ENCODE measurements around the gene OAS3.
"Not testable (repeated sequence)": the region's sequence is repeated elsewhere in the genome, so short reads cannot be mapped to it uniquely, and the experiment has no call there.

The OAS3 gene

DNA sequence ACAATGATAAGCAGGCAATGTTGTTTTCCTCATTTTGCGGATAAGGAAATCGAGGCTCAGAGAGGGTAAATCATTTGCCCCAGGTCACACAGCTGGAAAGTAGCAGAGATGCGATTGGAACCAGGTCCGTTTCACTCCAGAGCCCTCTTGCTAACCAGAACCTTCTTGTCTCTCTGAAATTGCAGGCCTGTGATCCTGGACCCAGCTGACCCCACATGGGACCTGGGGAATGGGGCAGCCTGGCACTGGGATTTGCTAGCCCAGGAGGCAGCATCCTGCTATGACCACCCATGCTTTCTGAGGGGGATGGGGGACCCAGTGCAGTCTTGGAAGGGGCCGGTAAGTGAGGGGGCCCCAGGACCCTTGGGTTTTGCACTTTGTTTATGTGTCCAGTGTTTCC is 9.5 kb downstream of the OAS3 start:
- Histone ChIP-seq H3K27me3 (ENCODE audit: control insufficient read depth, insufficient read depth, low read length, poor library complexity, severe bottlenecking) (no peaks in the 10 kb centered on the region), H3K9me3 (ENCODE audit: control insufficient read depth, low read length) (no peaks in the 10 kb centered on the region), H3K36me3 (ENCODE audit: control insufficient read depth, insufficient read depth, low read length) (no peaks in the 10 kb centered on the region), H3K27ac (ENCODE audit: insufficient read depth, low read depth, low read length, poor library complexity, severe bottlenecking) (no peak overlapping the region), H3K4me3 (ENCODE audit: insufficient read depth, low read depth, low read length) (no peak overlapping the region), H3K4me1 (ENCODE audit: control insufficient read depth, insufficient read depth, low read length) (no peaks in the 10 kb centered on the region)
- 91 to 96% methylated on average over 5 of the region's 5 CpGs for WGBS, 2 experiments

DNA sequence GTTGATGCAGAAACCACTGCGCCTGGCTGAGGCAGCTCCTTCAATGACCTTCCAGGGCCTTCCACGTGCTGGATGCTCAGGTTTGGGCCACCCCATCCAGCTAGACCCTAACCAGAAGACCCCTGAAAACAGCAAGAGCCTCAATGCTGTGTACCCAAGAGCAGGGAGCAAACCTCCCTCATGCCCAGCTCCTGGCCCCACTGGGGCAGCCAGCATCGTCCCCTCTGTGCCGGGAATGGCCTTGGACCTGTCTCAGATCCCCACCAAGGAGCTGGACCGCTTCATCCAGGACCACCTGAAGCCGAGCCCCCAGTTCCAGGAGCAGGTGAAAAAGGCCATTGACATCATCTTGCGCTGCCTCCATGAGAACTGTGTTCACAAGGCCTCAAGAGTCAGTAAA is 10.5 kb downstream of the OAS3 start:
- 92% methylated on average over 7 of the region's 7 CpGs for WGBS, 2 experiments
- H3K36me3 ChIP-seq (ENCODE audit: control insufficient read depth, insufficient read depth, low read length), result no peaks in the 10 kb centered on the region

GRCh38 chr12:112950701-112951100 is 12.4 kb downstream of the OAS3 start:
- Histone ChIP-seq H3K9me3 (ENCODE audit: control insufficient read depth, low read length) (no peaks in the 10 kb centered on the region), H3K4me1 (ENCODE audit: control insufficient read depth, insufficient read depth, low read length) (no peaks in the 10 kb centered on the region), H3K27me3 (ENCODE audit: control insufficient read depth, insufficient read depth, low read length, poor library complexity, severe bottlenecking) (no peaks in the 10 kb centered on the region), H3K27ac (ENCODE audit: insufficient read depth, low read depth, low read length, poor library complexity, severe bottlenecking) (no peak overlapping the region), H3K4me3 (ENCODE audit: insufficient read depth, low read depth, low read length) (no peak overlapping the region), H3K36me3 (ENCODE audit: control insufficient read depth, insufficient read depth, low read length) (no peaks in the 10 kb centered on the region)
- WGBS, 2 experiments, result 89 to 93% methylated on average over 11 of the region's 11 CpGs

More for the DNA sequence above, 10.5 kb downstream of the OAS3 start:
- no peaks in the 10 kb centered on the region for H3K9me3 ChIP-seq (ENCODE audit: control insufficient read depth, low read length)
- no peak overlapping the region for H3K27ac ChIP-seq (ENCODE audit: insufficient read depth, low read depth, low read length, poor library complexity, severe bottlenecking)
- no peak overlapping the region for H3K4me3 ChIP-seq (ENCODE audit: insufficient read depth, low read depth, low read length)
- no peaks in the 10 kb centered on the region for H3K27me3 ChIP-seq (ENCODE audit: control insufficient read depth, insufficient read depth, low read length, poor library complexity, severe bottlenecking)
- no peaks in the 10 kb centered on the region for H3K4me1 ChIP-seq (ENCODE audit: control insufficient read depth, insufficient read depth, low read length)

- H3K27ac ChIP-seq (ENCODE audit: insufficient read depth, low read depth, low read length, poor library complexity, severe bottlenecking), result not testable (repeated sequence)
Observed at GRCh38 chr12:112957125-112957524, 18.9 kb downstream of the OAS3 start.

DNA sequence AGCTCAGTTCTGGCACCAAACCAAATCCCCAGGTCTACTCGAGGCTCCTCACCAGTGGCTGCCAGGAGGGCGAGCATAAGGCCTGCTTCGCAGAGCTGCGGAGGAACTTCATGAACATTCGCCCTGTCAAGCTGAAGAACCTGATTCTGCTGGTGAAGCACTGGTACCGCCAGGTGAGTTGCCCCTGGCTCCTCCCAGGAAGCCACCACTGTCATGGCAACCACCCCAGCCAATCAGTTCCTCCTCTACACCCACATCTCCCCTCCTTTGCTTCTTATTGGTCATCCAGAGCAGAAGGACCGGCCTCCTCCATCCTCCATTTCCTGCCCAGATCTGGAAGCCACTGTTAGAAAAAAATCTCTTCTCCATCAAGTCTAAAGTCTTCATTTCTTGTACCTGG is 22.8 kb downstream of the OAS3 start:
- Histone ChIP-seq H3K9me3 (ENCODE audit: control insufficient read depth, low read length) (no peaks in the 10 kb centered on the region), H3K4me1 (ENCODE audit: control insufficient read depth, insufficient read depth, low read length) (no peaks in the 10 kb centered on the region), H3K4me3 (ENCODE audit: insufficient read depth, low read depth, low read length) (no peak overlapping the region), H3K36me3 (ENCODE audit: control insufficient read depth, insufficient read depth, low read length) (no peaks in the 10 kb centered on the region), H3K27ac (ENCODE audit: insufficient read depth, low read depth, low read length, poor library complexity, severe bottlenecking) (no peak overlapping the region), H3K27me3 (ENCODE audit: control insufficient read depth, insufficient read depth, low read length, poor library complexity, severe bottlenecking) (no peaks in the 10 kb centered on the region)
- 77 to 83% methylated on average over 7 of the region's 7 CpGs for WGBS, 2 experiments

More at GRCh38 chr12:112957125-112957524, 18.9 kb downstream of the OAS3 start:
- not testable (repeated sequence) for H3K9me3 ChIP-seq (ENCODE audit: control insufficient read depth, low read length); H3K36me3 ChIP-seq (ENCODE audit: control insufficient read depth, insufficient read depth, low read length); H3K27me3 ChIP-seq (ENCODE audit: control insufficient read depth, insufficient read depth, low read length, poor library complexity, severe bottlenecking); H3K4me3 ChIP-seq (ENCODE audit: insufficient read depth, low read depth, low read length); H3K4me1 ChIP-seq (ENCODE audit: control insufficient read depth, insufficient read depth, low read length)
- WGBS, 2 experiments, result 92% methylated on average over 4 of the region's 4 CpGs

- Histone ChIP-seq H3K9me3 (ENCODE audit: control insufficient read depth, low read length) (no peaks in the 10 kb centered on the region), H3K4me3 (ENCODE audit: insufficient read depth, low read depth, low read length) (no peak overlapping the region), H3K27me3 (ENCODE audit: control insufficient read depth, insufficient read depth, low read length, poor library complexity, severe bottlenecking) (no peaks in the 10 kb centered on the region), H3K4me1 (ENCODE audit: control insufficient read depth, insufficient read depth, low read length) (no peaks in the 10 kb centered on the region), H3K36me3 (ENCODE audit: control insufficient read depth, insufficient read depth, low read length) (no peaks in the 10 kb centered on the region), H3K27ac (ENCODE audit: insufficient read depth, low read depth, low read length, poor library complexity, severe bottlenecking) (no peak overlapping the region)
- 89 to 93% methylated on average over 4 of the region's 4 CpGs for WGBS, 2 experiments
Observed at GRCh38 chr12:112961536-112961935, 23.3 kb downstream of the OAS3 start.

- Histone ChIP-seq H3K4me1 (ENCODE audit: control insufficient read depth, insufficient read depth, low read length) (no peaks in the 10 kb centered on the region), H3K36me3 (ENCODE audit: control insufficient read depth, insufficient read depth, low read length) (no peaks in the 10 kb centered on the region), H3K27ac (ENCODE audit: insufficient read depth, low read depth, low read length, poor library complexity, severe bottlenecking) (no peak overlapping the region), H3K9me3 (ENCODE audit: control insufficient read depth, low read length) (no peaks in the 10 kb centered on the region), H3K27me3 (ENCODE audit: control insufficient read depth, insufficient read depth, low read length, poor library complexity, severe bottlenecking) (no peaks in the 10 kb centered on the region), H3K4me3 (ENCODE audit: insufficient read depth, low read depth, low read length) (no peak overlapping the region)
- WGBS, 2 experiments, result 90 to 95% methylated on average over 7 of the region's 7 CpGs
Observed at GRCh38 chr12:112962561-112962960, 24.3 kb downstream of the OAS3 start.

GRCh38 chr12:112963227-112963861 is 25.1 kb downstream of the OAS3 start:
- H3K4me3 ChIP-seq (ENCODE audit: insufficient read depth, low read depth, low read length), result no peak overlapping the region
- no peaks in the 10 kb centered on the region for H3K36me3 ChIP-seq (ENCODE audit: control insufficient read depth, insufficient read depth, low read length)
- no peaks in the 10 kb centered on the region for H3K9me3 ChIP-seq (ENCODE audit: control insufficient read depth, low read length)
- H3K27me3 ChIP-seq (ENCODE audit: control insufficient read depth, insufficient read depth, low read length, poor library complexity, severe bottlenecking), result no peaks in the 10 kb centered on the region
- H3K4me1 ChIP-seq (ENCODE audit: control insufficient read depth, insufficient read depth, low read length), result no peaks in the 10 kb centered on the region
- H3K27ac ChIP-seq (ENCODE audit: insufficient read depth, low read depth, low read length, poor library complexity, severe bottlenecking), result no peak overlapping the region
- WGBS, 2 experiments, result 84 to 87% methylated on average over 14 of the region's 14 CpGs

- no peak overlapping the region for H3K4me3 ChIP-seq (ENCODE audit: insufficient read depth, low read depth, low read length)
- no peaks in the 10 kb centered on the region for H3K36me3 ChIP-seq (ENCODE audit: control insufficient read depth, insufficient read depth, low read length)
- H3K27me3 ChIP-seq (ENCODE audit: control insufficient read depth, insufficient read depth, low read length, poor library complexity, severe bottlenecking), result no peaks in the 10 kb centered on the region
- 92 to 95% methylated on average over 6 of the region's 6 CpGs for WGBS, 2 experiments
- H3K9me3 ChIP-seq (ENCODE audit: control insufficient read depth, low read length), result no peaks in the 10 kb centered on the region
- H3K4me1 ChIP-seq (ENCODE audit: control insufficient read depth, insufficient read depth, low read length), result no peaks in the 10 kb centered on the region
- H3K27ac ChIP-seq (ENCODE audit: insufficient read depth, low read depth, low read length, poor library complexity, severe bottlenecking), result no peak overlapping the region
Observed at GRCh38 chr12:112964067-112964670, 25.9 kb downstream of the OAS3 start.

DNA sequence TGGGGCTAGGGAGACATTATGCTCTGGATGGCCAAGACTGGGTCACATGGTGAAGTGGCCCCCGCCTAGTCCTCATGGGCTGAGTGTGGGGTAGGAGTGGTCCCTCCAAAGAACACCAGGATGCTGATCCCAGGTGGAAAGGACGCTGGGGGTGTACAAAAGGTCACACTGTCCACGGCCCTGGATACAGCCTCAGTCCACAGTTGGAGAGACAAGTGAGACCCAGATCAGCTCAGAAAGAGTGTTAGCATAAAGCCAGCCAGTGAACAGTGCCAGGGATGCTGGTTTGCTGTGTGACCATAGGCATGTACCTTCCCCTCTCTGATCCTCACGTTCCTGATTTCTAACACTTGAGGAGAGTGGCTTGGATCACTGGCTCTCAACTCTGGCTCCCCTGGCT is 26.6 kb downstream of the OAS3 start:
- H3K27me3 ChIP-seq (ENCODE audit: control insufficient read depth, insufficient read depth, low read length, poor library complexity, severe bottlenecking), result no peaks in the 10 kb centered on the region
- H3K4me1 ChIP-seq (ENCODE audit: control insufficient read depth, insufficient read depth, low read length), result no peaks in the 10 kb centered on the region
- no peaks in the 10 kb centered on the region for H3K36me3 ChIP-seq (ENCODE audit: control insufficient read depth, insufficient read depth, low read length)
- H3K9me3 ChIP-seq (ENCODE audit: control insufficient read depth, low read length), result no peaks in the 10 kb centered on the region
- WGBS, 2 experiments, result 90% methylated on average over 4 of the region's 4 CpGs
- no peak overlapping the region for H3K27ac ChIP-seq (ENCODE audit: insufficient read depth, low read depth, low read length, poor library complexity, severe bottlenecking)
- H3K4me3 ChIP-seq (ENCODE audit: insufficient read depth, low read depth, low read length), result no peak overlapping the region

All from ectodermal cell (in vitro differentiated cells).